Esophagus muscularis mucosa (tissue), 4 donors: ENCODE measurements around the gene C17orf107. TPM values are rescaled to one million over a fixed set of nuclear protein-coding genes. Genes with fewer than 3 reads are reported as not detected.

Experiments used
- DNase-seq: peaks from one replicate; pipeline ENCODE4 v3.0.0-alpha.2; 2017; ENCODE audit errors: extremely low spot score
- H3K27ac ChIP-seq, 4 donors: fragments of 200-600 bp; sonication (generic); replicated peaks in 1 of 4; 1 replicate in 3 of 4; 2 replicates in 1 of 4; pipeline ENCODE4 v1.5.1; 2016 to 2019; ENCODE audit warnings: mild to moderate bottlenecking in 1 of 4
- H3K27me3 ChIP-seq, 4 donors: fragments of 200-600 bp; sonication (generic); one replicate each; pipeline versions ENCODE4 v1.5.1 to v1.6.0; 2016 to 2019
- H3K36me3 ChIP-seq, 4 donors: fragments of 200-600 bp; sonication (generic); one replicate each; pipeline ENCODE4 v1.5.1; 2016 to 2019
- H3K4me1 ChIP-seq, 4 donors: fragments of 200-600 bp; sonication (generic); one replicate each; pipeline ENCODE4 v1.5.1; 2016 to 2019
- H3K4me3 ChIP-seq, 4 donors: fragments of 200-600 bp; sonication (generic); 1 replicate in 2 of 4; 2 replicates in 2 of 4; pipeline ENCODE4 v1.5.1; 2016 to 2019; ENCODE audit warnings: mild to moderate bottlenecking in 4 of 4, moderate library complexity in 1 of 4
- H3K9me3 ChIP-seq, 4 donors: fragments of 200-600 bp; sonication (generic); 1 replicate in 3 of 4; 2 replicates in 1 of 4; pipeline ENCODE4 v1.5.1; 2016 to 2019
- CTCF ChIP-seq, 3 experiments: fragments of 200-600 bp in 2 of 3; fragments of 450-650 bp in 1 of 3; sonication (generic) in 2 of 3; IDR thresholded peaks; one replicate each; pipeline ENCODE4 v1.5.1; 2017 to 2019; ENCODE audit warnings: antibody characterized with exemption in 3 of 3, mild to moderate bottlenecking in 2 of 3, moderate library complexity in 1 of 3
- EP300 ChIP-seq: sonication (generic); formaldehyde crosslinking; IDR thresholded peaks from one replicate; pipeline ENCODE4 v1.6.1; 2017; ENCODE audit warnings: antibody characterized with exemption
- POLR2A ChIP-seq: fragments of 450-650 bp; IDR thresholded peaks from one replicate; pipeline ENCODE4 v1.6.1; 2017; ENCODE audit warnings: antibody characterized with exemption, moderate library complexity, mild to moderate bottlenecking, low read depth
- POLR2AphosphoS5 ChIP-seq, 2 donors: sonication (generic); formaldehyde crosslinking; IDR thresholded peaks; one replicate each; pipeline ENCODE4 v1.6.1; 2017; ENCODE audit warnings: antibody characterized with exemption in 2 of 2
- WGBS: methylation state at CpG from one replicate; pipeline ENCODE4 v1.1.5; 2018; 5-methylcytosine and 5-hydroxymethylcytosine counted together
- intact Hi-C: fragments of 100-400 bp; cut with DNase I; formaldehyde crosslinking; loops from one replicate; pipeline ENCODE4 v1.15.1; 2023
- total RNA-seq, 4 donors: library from RNA; depleted of rRNA; stranded (reverse); fragments of >200 nt; gene quantifications; one replicate each; pipeline versions ENCODE4 v1.1.0 to v1.2.1, GENCODE V29; 2016

Gene C17orf107
- total RNA-seq, 4 donors from 2014 or later: 0.32 to 1.5 (median 0.88) TPM

- no peak for TF ChIP-seq POLR2A
- no peak for TF ChIP-seq POLR2AphosphoS5 (IDR thresholded peaks at IDR 0.05)
- TF ChIP-seq EP300: no peak
- no peak for TF ChIP-seq CTCF (IDR thresholded peaks at IDR 0.05)
- H3K9me3 ChIP-seq: peaks cover 0 to 2% (median 0%) of the 10 kb centered on the region in 4 donors
- intact Hi-C loops: no loop called here
- peak overlapping the region; percentile 94 to 100 (median 98) for H3K27ac ChIP-seq
- peaks cover 49 to 85% (median 78%) of the 10 kb centered on the region in 4 donors for H3K4me1 ChIP-seq
- H3K27me3 ChIP-seq: no peaks in the 10 kb centered on the region
- DNase-seq: no peak
- peaks cover 17 to 57% (median 50%) of the 10 kb centered on the region in 4 donors for H3K36me3 ChIP-seq
- WGBS: 24% methylated on average over 12 of the region's 16 CpGs
- H3K4me3 ChIP-seq: peak overlapping the region; percentile 87 to 100 (median 100)
These were observed 47.1 kb downstream of the C17orf107 start for GRCh38 chr17:4946312-4946976.

- DNase-seq: no peak
- peaks cover 0 to 2% (median 0%) of the 10 kb centered on the region in 4 donors for H3K9me3 ChIP-seq
- 1% methylated on average over 7 of the region's 7 CpGs for WGBS
These were observed 47.7 kb downstream of the C17orf107 start for GRCh38 chr17:4947010-4947410.

DNA sequence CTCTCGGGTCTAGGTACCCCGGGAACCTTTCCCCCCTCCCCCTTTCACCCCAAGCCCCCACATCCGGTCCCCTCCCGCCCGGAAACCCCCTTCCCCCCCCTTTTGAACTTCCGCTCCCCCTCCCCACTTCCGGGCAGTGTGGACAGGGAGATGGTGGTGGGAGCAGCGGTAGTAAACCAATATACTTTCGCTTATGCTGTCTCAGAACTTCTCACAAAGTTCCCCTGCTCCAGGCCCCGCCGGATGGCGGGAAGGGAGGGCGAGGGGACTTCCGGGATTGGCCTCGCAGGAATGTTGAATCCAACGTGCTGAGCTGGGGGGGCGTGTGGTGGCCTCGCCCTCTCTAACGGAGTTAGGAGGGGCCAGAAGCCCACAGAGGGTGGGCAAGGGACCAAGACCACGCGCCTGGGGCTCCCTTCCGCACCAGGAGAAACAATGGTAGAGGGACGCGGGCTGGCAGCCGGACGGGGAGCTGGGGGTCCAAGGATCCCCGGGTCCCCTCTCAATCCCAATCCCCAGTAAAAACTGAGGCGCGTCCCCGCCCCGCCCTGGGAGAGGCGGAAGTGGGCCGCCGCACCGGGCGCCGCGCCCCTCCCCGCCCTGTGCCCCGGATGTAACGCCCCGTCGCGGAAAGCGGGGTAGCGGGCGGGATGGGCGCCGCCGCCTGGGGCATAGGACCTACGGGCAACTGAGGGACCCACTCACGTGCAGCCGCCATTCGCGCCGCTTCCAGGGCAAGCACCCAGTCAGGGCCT lies 48.3 kb downstream of the C17orf107 start:
- H3K27me3 ChIP-seq: no peaks in the 10 kb centered on the region
- no peak for DNase-seq
- H3K4me3 ChIP-seq: peak overlapping the region; percentile 87 to 100 (median 100)
- H3K4me1 ChIP-seq: peaks cover 45 to 80% (median 74%) of the 10 kb centered on the region in 4 donors
- intact Hi-C loops: loop anchor here (2.0 kb wide), 1 partner anchor 19 kb away; the partner anchor contains the start of gene SPAG7
- TF ChIP-seq POLR2AphosphoS5 (IDR thresholded peaks at IDR 0.05) (peak; percentile 33 to 52), POLR2A (no peak)
- H3K27ac ChIP-seq: peak overlapping the region; percentile 94 to 100 (median 98)
- H3K9me3 ChIP-seq: peaks cover 0 to 2% (median 0%) of the 10 kb centered on the region in 4 donors
- H3K36me3 ChIP-seq: peaks cover 17 to 50% (median 42%) of the 10 kb centered on the region in 4 donors
- 0% methylated on average over 15 of the region's 56 CpGs for WGBS

More at GRCh38 chr17:4947010-4947410, 47.7 kb downstream of the C17orf107 start:
- peaks cover 17 to 55% (median 47%) of the 10 kb centered on the region in 4 donors for H3K36me3 ChIP-seq
- no peak for TF ChIP-seq POLR2AphosphoS5 (IDR thresholded peaks at IDR 0.05)
- no peak for TF ChIP-seq CTCF (IDR thresholded peaks at IDR 0.05)
- no peak for TF ChIP-seq POLR2A
- TF ChIP-seq EP300: no peak
- H3K4me1 ChIP-seq: peaks cover 45 to 85% (median 78%) of the 10 kb centered on the region in 4 donors
- intact Hi-C loops: no loop called here
- H3K4me3 ChIP-seq: peak overlapping the region; percentile 87 to 100 (median 100)
- H3K27me3 ChIP-seq: no peaks in the 10 kb centered on the region
- H3K27ac ChIP-seq: peak overlapping the region; percentile 94 to 100 (median 98)

DNA sequence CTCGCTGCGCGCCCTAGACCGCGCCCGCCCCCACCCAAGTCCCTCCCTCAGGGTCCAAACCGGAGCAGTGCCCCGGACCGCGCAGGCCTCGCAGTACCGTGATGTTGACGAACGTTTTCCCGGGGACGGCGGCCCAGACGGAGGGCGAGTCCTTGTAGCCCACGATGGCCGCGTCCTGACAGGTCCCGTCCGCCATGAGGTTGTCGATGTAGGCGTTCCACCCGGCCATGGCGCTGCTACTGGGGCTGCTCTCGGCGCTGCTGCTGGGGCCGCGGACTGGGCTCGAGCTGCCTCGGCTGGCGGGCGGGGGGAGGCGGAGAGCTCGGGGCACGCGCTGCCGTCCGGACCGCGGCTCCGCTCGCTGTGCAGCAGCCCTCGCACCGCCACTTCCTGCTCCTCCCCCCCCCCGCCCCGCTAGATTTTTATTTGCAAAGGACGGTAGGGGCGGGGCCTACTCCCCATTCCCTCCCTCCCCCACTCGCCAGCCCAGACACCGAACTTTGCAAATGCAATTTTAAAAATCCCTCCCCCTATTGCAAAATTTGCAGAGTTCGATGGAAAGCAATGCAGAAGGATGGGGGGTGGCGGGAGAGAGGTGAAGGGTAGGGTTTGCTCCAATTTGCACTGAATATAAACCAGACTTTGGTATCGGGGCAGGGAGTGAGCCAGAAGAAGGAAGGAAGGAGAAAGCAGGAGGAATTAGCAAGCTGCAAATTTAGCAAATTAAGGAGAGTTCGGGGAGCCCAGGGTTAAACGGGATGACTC lies 49.0 kb downstream of the C17orf107 start, which contains the start of gene PFN1:
Gene PFN1 (minus strand): TSS at position 365 of the 765 bp plus-strand sequence. CDS start 136 bp downstream, at position 229.
- WGBS: 0% methylated on average over 12 of the region's 59 CpGs
- intact Hi-C loops: loop anchor here (2.0 kb wide), 1 partner anchor 18 kb away; the partner anchor contains the start of gene SPAG7
- no peaks in the 10 kb centered on the region for H3K27me3 ChIP-seq
- peak; percentile 99 for DNase-seq
- H3K27ac ChIP-seq: peak within 1 kb of the TSS; percentile 94 to 100 (median 98)
- peak; percentile 28 to 94 for TF ChIP-seq POLR2AphosphoS5 (IDR thresholded peaks at IDR 0.05)
- TF ChIP-seq POLR2A: peak; percentile 89
- TF ChIP-seq EP300: no peak
- no peak for TF ChIP-seq CTCF (IDR thresholded peaks at IDR 0.05)
- peaks cover 10 to 42% (median 34%) of the 10 kb centered on the region in 4 donors for H3K36me3 ChIP-seq
- peaks cover 0 to 2% (median 0%) of the 10 kb centered on the region in 4 donors for H3K9me3 ChIP-seq
- H3K4me1 ChIP-seq: peaks cover 45 to 72% (median 68%) of the 10 kb centered on the region in 4 donors
- peak within 1 kb of the TSS; percentile 87 to 100 (median 100) for H3K4me3 ChIP-seq
